HS-27A (cell line): ENCODE measurements around the gene DUSP1.

Experiments used
- DNase-seq: peaks from one replicate; pipeline ENCODE4 v3.0.0-alpha.2; 2012; ENCODE audit warnings: low read depth, missing footprints

The DUSP1 gene

GRCh38 chr5:172743112-172743959 lies 27.7 kb downstream of the DUSP1 start:
- DNase-seq: no peak

GRCh38 chr5:172741206-172741582 lies 29.8 kb downstream of the DUSP1 start:
- no peak for DNase-seq

- peak; percentile 51 for DNase-seq
Measured at GRCh38 chr5:172740428-172741205, 30.4 kb downstream of the DUSP1 start.

- DNase-seq: no peak
Measured at GRCh38 chr5:172739375-172739774, 31.6 kb downstream of the DUSP1 start.

GRCh38 chr5:172736508-172737135 lies 34.4 kb downstream of the DUSP1 start:
- DNase-seq: no peak

GRCh38 chr5:172735141-172735831 lies 35.7 kb downstream of the DUSP1 start:
- no peak for DNase-seq

GRCh38 chr5:172733974-172734346 lies 37.0 kb downstream of the DUSP1 start:
- DNase-seq: no peak

GRCh38 chr5:172733131-172733973 lies 37.6 kb downstream of the DUSP1 start:
- peak; percentile 79 for DNase-seq

- DNase-seq: no peak
Measured at GRCh38 chr5:172732201-172732865, 38.7 kb downstream of the DUSP1 start.

- DNase-seq: no peak
Measured at GRCh38 chr5:172731680-172732074, 39.3 kb downstream of the DUSP1 start.

GRCh38 chr5:172730981-172731679 lies 39.9 kb downstream of the DUSP1 start:
- no peak for DNase-seq

- no peak for DNase-seq
Measured at GRCh38 chr5:172730222-172730621, 40.8 kb downstream of the DUSP1 start.

GRCh38 chr5:172729588-172729987 lies 41.4 kb downstream of the DUSP1 start:
- DNase-seq: no peak

- DNase-seq: no peak
Measured at GRCh38 chr5:172728481-172729241, 42.3 kb downstream of the DUSP1 start.

GRCh38 chr5:172727551-172727950 lies 43.4 kb downstream of the DUSP1 start:
- no peak for DNase-seq

GRCh38 chr5:172726966-172727365 lies 44.0 kb downstream of the DUSP1 start:
- DNase-seq: no peak

- DNase-seq: no peak
Measured at GRCh38 chr5:172725785-172726184, 45.2 kb downstream of the DUSP1 start.

GRCh38 chr5:172725273-172725672 lies 45.7 kb downstream of the DUSP1 start:
- no peak for DNase-seq
